Measurements from ENCODE around the gene PPP2R1A.
"Not testable (repeated sequence)": the region's sequence is repeated elsewhere in the genome, so short reads cannot be mapped to it uniquely, and the experiment has no call there.

PPP2R1A gene

GRCh38 chr19:52265556-52265955 is 75.7 kb downstream of the PPP2R1A start:
- DNase-seq, result not testable (repeated sequence)

- peak; percentile 98 for DNase-seq
Measured at GRCh38 chr19:52269338-52270261, 79.7 kb downstream of the PPP2R1A start, which contains the start of gene ZNF766. ZNF766 (plus strand) TSS chr19:52269587; CDS start chr19:52269614, 27 bp downstream.

GRCh38 chr19:52270266-52270885 is 80.5 kb downstream of the PPP2R1A start:
- peak; percentile 22 for DNase-seq

GRCh38 chr19:52273301-52273700 is 83.4 kb downstream of the PPP2R1A start:
- no peak for DNase-seq

GRCh38 chr19:52274191-52274590 is 84.3 kb downstream of the PPP2R1A start:
- no peak for DNase-seq

- no peak for DNase-seq
Measured at GRCh38 chr19:52275988-52276387, 86.1 kb downstream of the PPP2R1A start.

- DNase-seq, result no peak
Measured at GRCh38 chr19:52277471-52277870, 87.6 kb downstream of the PPP2R1A start.

Data from NCI-H146 (cell line).